ENCODE data around the gene ARHGAP22. TPM values are rescaled to one million over a fixed set of nuclear protein-coding genes. Genes with fewer than 3 reads are reported as not detected.

The ARHGAP22 gene
- polyA plus RNA-seq, 1 of the 3 experiments (the other 2 are of a cell fraction): 12.4 TPM

GRCh38 chr10:48536156-48536500 lies 68.7 kb downstream of the ARHGAP22 start:
- H3K36me3 ChIP-seq (replicated peaks in 1 of 2; ENCODE audit: control insufficient read depth in 1 of 2, insufficient read depth in 2 of 2, low read length in 1 of 2): peaks cover 0 to 26% of the 10 kb centered on the region in 2 experiments
- H3K4me1 ChIP-seq (ENCODE audit: control insufficient read depth in 1 of 2, insufficient read depth in 2 of 2, low read depth in 1 of 2, low read length in 1 of 2): peaks cover 0 to 13% of the 10 kb centered on the region in 2 experiments; a peak in 2 of 4 replicates
- no peak overlapping the region for H3K9ac ChIP-seq
- H4K20me1 ChIP-seq (ENCODE audit: insufficient read depth): no peaks in the 10 kb centered on the region
- 100% methylated on average over 2 of the region's 3 CpGs for WGBS (ENCODE audit: low lambda C conversion rate)
- CTCF ChIA-PET: interaction anchor here (0.6 to 11.7 kb wide), 7 partner anchors 8 to 121 kb away, joined by 3 to 120 read pairs (median 4); no protein-coding TSS in a partner anchor
- POLR2A ChIA-PET: no interaction called here
- no peak overlapping the region for H3K27ac ChIP-seq (ENCODE audit: low read depth in 2 of 2, low read length in 1 of 2)
- H2AFZ ChIP-seq (ENCODE audit: low read depth): no peak overlapping the region
- H3K9me2 ChIP-seq: no peaks in the 10 kb centered on the region
- no peak overlapping the region for H3K4me3 ChIP-seq (ENCODE audit: low read depth in 2 of 2, low read length in 1 of 2)
- no peak overlapping the region for H3K4me2 ChIP-seq
- DNase-seq: no peak
- no peaks in the 10 kb centered on the region for H3K27me3 ChIP-seq (ENCODE audit: insufficient read depth)
- H3K9me3 ChIP-seq: no peaks in the 10 kb centered on the region
- peaks cover 29% of the 10 kb centered on the region for H3K79me2 ChIP-seq (ENCODE audit: insufficient read depth)
- H3F3A ChIP-seq (replicated peaks; ENCODE audit: insufficient read depth): peaks cover 8% of the 10 kb centered on the region
- no peak for TF ChIP-seq MEF2A (IDR thresholded peaks at IDR 0.05; ENCODE audit: borderline replicate concordance, low read depth)
- TF ChIP-seq ELF1 (IDR thresholded peaks at IDR 0.05): no peak
- TF ChIP-seq ZBTB33 (IDR thresholded peaks at IDR 0.05; ENCODE audit: borderline replicate concordance, low read depth): no peak

- Histone ChIP-seq H3K4me2 (no peak overlapping the region), H4K20me1 (ENCODE audit: insufficient read depth) (no peaks in the 10 kb centered on the region), H3F3A (replicated peaks; ENCODE audit: insufficient read depth) (peaks cover 8% of the 10 kb centered on the region), H3K9ac (no peak overlapping the region), H3K9me3 (no peaks in the 10 kb centered on the region), H3K36me3 (replicated peaks in 1 of 2; ENCODE audit: control insufficient read depth in 1 of 2, insufficient read depth in 2 of 2, low read length in 1 of 2) (peaks cover 0 to 26% of the 10 kb centered on the region in 2 experiments), H3K4me1 (ENCODE audit: control insufficient read depth in 1 of 2, insufficient read depth in 2 of 2, low read depth in 1 of 2, low read length in 1 of 2) (peaks cover 0 to 8% of the 10 kb centered on the region in 2 experiments; a peak in 2 of 4 replicates), H3K9me2 (no peaks in the 10 kb centered on the region), H2AFZ (ENCODE audit: low read depth) (no peak overlapping the region), H3K27me3 (ENCODE audit: insufficient read depth) (no peaks in the 10 kb centered on the region), H3K27ac (ENCODE audit: low read depth in 2 of 2, low read length in 1 of 2) (no peak overlapping the region), H3K79me2 (ENCODE audit: insufficient read depth) (peaks cover 33% of the 10 kb centered on the region), H3K4me3 (ENCODE audit: low read depth in 2 of 2, low read length in 1 of 2) (no peak overlapping the region)
- POLR2A ChIA-PET: no interaction called here
- CTCF ChIA-PET: interaction anchor here (0.8 to 11.7 kb wide), 7 partner anchors 10 to 122 kb away, joined by 3 to 120 read pairs (median 4); no protein-coding TSS in a partner anchor
- no peak for DNase-seq
- 88% methylated on average over 9 of the region's 12 CpGs for WGBS (ENCODE audit: low lambda C conversion rate)
- TF ChIP-seq FOSL2 (IDR thresholded peaks at IDR 0.05; ENCODE audit: borderline replicate concordance, low read depth) (no peak), TCF12 (IDR thresholded peaks at IDR 0.05) (no peak), RXRA (IDR thresholded peaks at IDR 0.05; ENCODE audit: borderline replicate concordance, low read depth) (no peak), PBX3 (IDR thresholded peaks at IDR 0.05) (no peak), RAD21 (IDR thresholded peaks at IDR 0.05; ENCODE audit: low read length) (no peak), RFX5 (IDR thresholded peaks at IDR 0.05; ENCODE audit: low read length) (no peak), EZH2phosphoT487 (IDR thresholded peaks at IDR 0.05; ENCODE audit: borderline replicate concordance, low read depth) (no peak), USF2 (IDR thresholded peaks at IDR 0.05; ENCODE audit: borderline replicate concordance, low read depth, low read length) (no peak), IRF3 (IDR thresholded peaks at IDR 0.05; ENCODE audit: low read depth, low read length) (no peak), CHD2 (IDR thresholded peaks at IDR 0.05; ENCODE audit: low read length, partially characterized antibody) (no peak), ZBTB33 (IDR thresholded peaks at IDR 0.05; ENCODE audit: borderline replicate concordance, low read depth) (no peak), ELF1 (IDR thresholded peaks at IDR 0.05) (no peak), RCOR1 (IDR thresholded peaks at IDR 0.05; ENCODE audit: low read length) (no peak), CTCF (IDR thresholded peaks at IDR 0.05) (no peak), EP300 (IDR thresholded peaks at IDR 0.05; ENCODE audit: borderline replicate concordance in 1 of 2, low read depth in 1 of 2, low read length in 1 of 2) (no peak)
These were observed 69.3 kb downstream of the ARHGAP22 start for GRCh38 chr10:48535416-48536155.
